ENCODE measurements around the gene CXorf66. TPM values are rescaled to one million over a fixed set of nuclear protein-coding genes. Genes with fewer than 3 reads are reported as not detected.
"Not testable (repeated sequence)": the region's sequence is repeated elsewhere in the genome, so short reads cannot be mapped to it uniquely, and the experiment has no call there.

The CXorf66 gene
- total RNA-seq, result not detected in 2 replicates

- Mint-ChIP-seq H3K9me3 (no peaks in the 10 kb centered on the region), H3K4me3 (no peak within 1 kb of the TSS), H3K36me3 (ENCODE audit: low read depth) (no peaks in the 10 kb centered on the region), H3K27me3 (ENCODE audit: insufficient read depth) (no peaks in the 10 kb centered on the region), H3K27ac (no peak within 1 kb of the TSS), H3K4me1 (ENCODE audit: low read depth) (no peaks in the 10 kb centered on the region)
- DNase-seq (ENCODE audit: low spot score), result no peak
- intact Hi-C loops (cut with micrococcal nuclease), result no loop called here
These were observed at the start of gene CXorf66 for GRCh38 chrX:139965421-139965820. Gene CXorf66 (minus strand): TSS chrX:139965521. CDS start chrX:139965496, 25 bp downstream.

- Mint-ChIP-seq H3K27me3 (ENCODE audit: insufficient read depth) (no peaks in the 10 kb centered on the region), H3K27ac (no peak overlapping the region), H3K4me1 (ENCODE audit: low read depth) (no peaks in the 10 kb centered on the region), H3K9me3 (no peaks in the 10 kb centered on the region), H3K36me3 (ENCODE audit: low read depth) (no peaks in the 10 kb centered on the region), H3K4me3 (no peak overlapping the region)
- intact Hi-C loops (cut with micrococcal nuclease), result no loop called here
- no peak for DNase-seq (ENCODE audit: low spot score)
These were observed 17.5 kb upstream of the CXorf66 start for GRCh38 chrX:139982856-139983255.

- Mint-ChIP-seq H3K9me3 (no peaks in the 10 kb centered on the region), H3K27me3 (ENCODE audit: insufficient read depth) (peaks cover 3% of the 10 kb centered on the region), H3K36me3 (ENCODE audit: low read depth) (no peaks in the 10 kb centered on the region), H3K27ac (no peak overlapping the region), H3K4me1 (ENCODE audit: low read depth) (no peaks in the 10 kb centered on the region), H3K4me3 (no peak overlapping the region)
- intact Hi-C loops (cut with micrococcal nuclease), result loop anchor here (5.0 kb wide), 1 partner anchor 1847 kb away; no protein-coding TSS in a partner anchor
- DNase-seq (ENCODE audit: low spot score), result no peak
These were observed 9.2 kb upstream of the CXorf66 start for GRCh38 chrX:139974471-139974870.

GRCh38 chrX:139972629-139973624 is 7.6 kb upstream of the CXorf66 start:
- DNase-seq (ENCODE audit: low spot score), result no peak
- intact Hi-C loops (cut with micrococcal nuclease), result loop anchor here (5.0 kb wide), 1 partner anchor 1846 kb away; no protein-coding TSS in a partner anchor
- H3K9me3 Mint-ChIP-seq, result no peaks in the 10 kb centered on the region
- peaks cover 3% of the 10 kb centered on the region for H3K27me3 Mint-ChIP-seq (ENCODE audit: insufficient read depth)
- H3K27ac Mint-ChIP-seq, result no peak overlapping the region
- no peaks in the 10 kb centered on the region for H3K4me1 Mint-ChIP-seq (ENCODE audit: low read depth)
- H3K4me3 Mint-ChIP-seq, result no peak overlapping the region
- H3K36me3 Mint-ChIP-seq (ENCODE audit: low read depth), result no peaks in the 10 kb centered on the region

- no peak overlapping the region for H3K27ac Mint-ChIP-seq
- no peak overlapping the region for H3K4me3 Mint-ChIP-seq
- intact Hi-C loops (cut with micrococcal nuclease), result loop anchor here (5.0 kb wide), 1 partner anchor 1845 kb away; no protein-coding TSS in a partner anchor
- no peak for DNase-seq (ENCODE audit: low spot score)
- peaks cover 3% of the 10 kb centered on the region for H3K27me3 Mint-ChIP-seq (ENCODE audit: insufficient read depth)
- H3K9me3 Mint-ChIP-seq, result no peaks in the 10 kb centered on the region
- H3K4me1 Mint-ChIP-seq (ENCODE audit: low read depth), result no peaks in the 10 kb centered on the region
- no peaks in the 10 kb centered on the region for H3K36me3 Mint-ChIP-seq (ENCODE audit: low read depth)
These were observed 6.8 kb upstream of the CXorf66 start for GRCh38 chrX:139972113-139972512.

- Mint-ChIP-seq H3K27me3 (ENCODE audit: insufficient read depth) (peaks cover 3% of the 10 kb centered on the region), H3K4me3 (no peak overlapping the region), H3K27ac (no peak overlapping the region), H3K9me3 (no peaks in the 10 kb centered on the region), H3K36me3 (ENCODE audit: low read depth) (no peaks in the 10 kb centered on the region), H3K4me1 (ENCODE audit: low read depth) (no peaks in the 10 kb centered on the region)
- intact Hi-C loops (cut with micrococcal nuclease), result loop anchor here (2.0 to 5.0 kb wide), 2 partner anchors 1197 to 1844 kb away; no protein-coding TSS in a partner anchor
- DNase-seq (ENCODE audit: low spot score), result no peak
These were observed 6.1 kb upstream of the CXorf66 start for GRCh38 chrX:139971394-139971749.

- H3K27me3 Mint-ChIP-seq (ENCODE audit: insufficient read depth), result peaks cover 3% of the 10 kb centered on the region
- no peak for DNase-seq (ENCODE audit: low spot score)
- intact Hi-C loops (cut with micrococcal nuclease), result no loop called here
- no peaks in the 10 kb centered on the region for H3K36me3 Mint-ChIP-seq (ENCODE audit: low read depth)
- H3K4me3 Mint-ChIP-seq, result no peak overlapping the region
- H3K4me1 Mint-ChIP-seq (ENCODE audit: low read depth), result no peaks in the 10 kb centered on the region
- no peaks in the 10 kb centered on the region for H3K9me3 Mint-ChIP-seq
- no peak overlapping the region for H3K27ac Mint-ChIP-seq
These were observed 4.0 kb upstream of the CXorf66 start for GRCh38 chrX:139969286-139969685.

GRCh38 chrX:139967750-139968149 is 2.4 kb upstream of the CXorf66 start:
- no peaks in the 10 kb centered on the region for H3K36me3 Mint-ChIP-seq (ENCODE audit: low read depth)

GRCh38 chrX:139967300-139967699 is 2.0 kb upstream of the CXorf66 start:
- no peak for DNase-seq (ENCODE audit: low spot score)
- no peak overlapping the region for H3K27ac Mint-ChIP-seq
- intact Hi-C loops (cut with micrococcal nuclease), result no loop called here
- H3K4me1 Mint-ChIP-seq (ENCODE audit: low read depth), result no peaks in the 10 kb centered on the region
- H3K27me3 Mint-ChIP-seq (ENCODE audit: insufficient read depth), result peaks cover 3% of the 10 kb centered on the region
- no peak overlapping the region for H3K4me3 Mint-ChIP-seq
- no peaks in the 10 kb centered on the region for H3K9me3 Mint-ChIP-seq
- no peaks in the 10 kb centered on the region for H3K36me3 Mint-ChIP-seq (ENCODE audit: low read depth)

More at GRCh38 chrX:139967750-139968149, 2.4 kb upstream of the CXorf66 start:
- peaks cover 3% of the 10 kb centered on the region for H3K27me3 Mint-ChIP-seq (ENCODE audit: insufficient read depth)
- no peak for DNase-seq (ENCODE audit: low spot score)
- no peak overlapping the region for H3K4me3 Mint-ChIP-seq
- intact Hi-C loops (cut with micrococcal nuclease), result no loop called here
- H3K9me3 Mint-ChIP-seq, result no peaks in the 10 kb centered on the region
- no peak overlapping the region for H3K27ac Mint-ChIP-seq
- no peaks in the 10 kb centered on the region for H3K4me1 Mint-ChIP-seq (ENCODE audit: low read depth)

- intact Hi-C loops (cut with micrococcal nuclease); H3K4me1 Mint-ChIP-seq (ENCODE audit: low read depth); DNase-seq (ENCODE audit: low spot score); H3K27ac Mint-ChIP-seq; H3K36me3 Mint-ChIP-seq (ENCODE audit: low read depth); H3K9me3 Mint-ChIP-seq; H3K4me3 Mint-ChIP-seq; H3K27me3 Mint-ChIP-seq (ENCODE audit: insufficient read depth): not testable (repeated sequence)
These were observed 838 bp upstream of the CXorf66 start for GRCh38 chrX:139966159-139966558.

- H3K4me3 Mint-ChIP-seq; DNase-seq (ENCODE audit: low spot score); H3K27ac Mint-ChIP-seq; H3K9me3 Mint-ChIP-seq; intact Hi-C loops (cut with micrococcal nuclease); H3K27me3 Mint-ChIP-seq (ENCODE audit: insufficient read depth); H3K36me3 Mint-ChIP-seq (ENCODE audit: low read depth); H3K4me1 Mint-ChIP-seq (ENCODE audit: low read depth): not testable (repeated sequence)
These were observed 4.2 kb downstream of the CXorf66 start for GRCh38 chrX:139961091-139961490.

GRCh38 chrX:139949703-139950102 is 15.6 kb downstream of the CXorf66 start:
- no peaks in the 10 kb centered on the region for H3K27me3 Mint-ChIP-seq (ENCODE audit: insufficient read depth)

GRCh38 chrX:139945075-139945474 is 20.2 kb downstream of the CXorf66 start:
- DNase-seq (ENCODE audit: low spot score), result no peak
- no peak overlapping the region for H3K4me3 Mint-ChIP-seq
- H3K4me1 Mint-ChIP-seq (ENCODE audit: low read depth), result no peaks in the 10 kb centered on the region
- H3K27ac Mint-ChIP-seq, result no peak overlapping the region
- H3K36me3 Mint-ChIP-seq (ENCODE audit: low read depth), result no peaks in the 10 kb centered on the region
- peaks cover 6% of the 10 kb centered on the region for H3K27me3 Mint-ChIP-seq (ENCODE audit: insufficient read depth)
- intact Hi-C loops (cut with micrococcal nuclease), result no loop called here
- H3K9me3 Mint-ChIP-seq, result no peaks in the 10 kb centered on the region

More at GRCh38 chrX:139949703-139950102, 15.6 kb downstream of the CXorf66 start:
- H3K36me3 Mint-ChIP-seq (ENCODE audit: low read depth), result no peaks in the 10 kb centered on the region
- H3K27ac Mint-ChIP-seq, result no peak overlapping the region
- no peak overlapping the region for H3K4me3 Mint-ChIP-seq
- no peaks in the 10 kb centered on the region for H3K4me1 Mint-ChIP-seq (ENCODE audit: low read depth)
- intact Hi-C loops (cut with micrococcal nuclease), result no loop called here
- DNase-seq (ENCODE audit: low spot score), result no peak
- no peaks in the 10 kb centered on the region for H3K9me3 Mint-ChIP-seq
